Measurements from ENCODE around the gene ZKSCAN1.
"Not testable (repeated sequence)": the region's sequence is repeated elsewhere in the genome, so short reads cannot be mapped to it uniquely, and the experiment has no call there.

The ZKSCAN1 gene

DNA sequence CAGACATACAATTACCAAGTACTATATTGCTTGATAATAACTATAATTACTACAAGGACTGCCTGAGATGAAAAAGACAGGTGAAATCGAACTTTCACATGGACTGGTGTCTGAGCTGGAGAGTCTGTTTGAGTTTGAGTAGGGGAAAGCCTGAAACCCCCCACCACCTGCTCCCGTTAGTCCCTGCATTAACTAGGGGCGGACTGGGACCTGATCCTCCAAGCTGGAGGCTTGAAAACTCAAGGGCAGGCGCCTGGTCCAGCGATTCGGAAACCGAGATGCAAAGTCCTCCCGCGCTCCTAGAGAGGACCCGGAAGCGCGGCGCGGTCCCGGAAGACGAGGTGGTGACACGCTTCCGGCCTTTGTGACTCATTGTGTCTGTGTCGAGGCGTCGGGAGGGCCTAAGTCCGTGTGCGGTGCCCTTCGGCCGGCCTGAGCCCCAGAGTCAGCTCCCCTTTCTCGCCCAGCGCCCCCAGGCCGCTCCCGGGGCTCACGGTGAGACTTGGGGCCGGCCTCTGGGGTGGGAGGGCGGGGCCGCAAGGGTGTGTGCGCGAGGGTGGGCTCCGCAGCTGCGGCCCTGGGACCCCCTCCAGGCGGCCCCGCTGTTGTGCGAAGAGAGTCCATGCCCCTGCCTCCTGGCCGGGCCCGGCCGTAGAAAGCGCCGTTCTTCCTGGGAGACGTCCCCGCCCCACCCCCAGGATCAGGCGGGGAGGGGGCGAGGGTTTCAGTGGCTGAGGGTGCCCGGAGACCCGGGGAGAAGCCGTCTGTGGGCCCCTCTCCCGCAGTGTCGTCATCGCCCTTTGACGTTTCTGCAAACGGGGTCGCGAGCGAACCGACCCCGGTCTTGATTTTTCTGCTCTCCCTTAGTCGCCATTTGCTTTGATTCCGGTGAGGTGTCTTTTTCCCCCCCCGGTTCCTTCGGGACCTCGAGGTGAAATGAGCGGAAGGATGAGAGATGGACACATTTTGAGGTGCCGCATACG, at the start of gene ZKSCAN1:
Gene ZKSCAN1 (plus strand): TSS at position 365 of the 983 bp plus-strand sequence. CDS start 7,911 bp downstream, outside the sequence.
- DNase-seq, result peak; percentile 89 to 90

DNA sequence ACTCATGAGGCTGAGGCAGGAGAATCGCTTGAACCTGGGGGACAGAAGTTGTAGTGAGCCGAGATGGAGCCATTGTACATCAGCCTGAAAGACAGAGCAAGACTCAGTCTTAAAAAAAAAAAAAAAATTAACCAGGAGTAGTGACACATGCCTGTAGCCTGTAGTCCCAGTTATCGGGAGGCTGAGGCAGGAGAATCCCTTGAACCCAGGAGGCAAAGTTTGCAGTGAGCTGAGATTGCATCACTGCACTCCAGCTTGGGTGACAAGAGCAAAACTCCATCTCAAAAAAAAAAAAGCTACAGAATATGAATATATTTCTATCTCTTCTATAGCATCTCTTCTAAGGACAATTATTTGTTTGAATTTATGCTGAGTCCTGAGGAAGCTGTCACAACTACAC, 46.1 kb upstream of the ZKSCAN1 start:
- DNase-seq, result no peak

- DNase-seq, result not testable (repeated sequence)
Measured at GRCh38 chr7:99969813-99970212, 45.6 kb upstream of the ZKSCAN1 start.

- no peak for DNase-seq
Measured at GRCh38 chr7:99971242-99971641, 44.2 kb upstream of the ZKSCAN1 start.

- DNase-seq, result not testable (repeated sequence)
Measured at GRCh38 chr7:99973817-99974216, 41.6 kb upstream of the ZKSCAN1 start.

DNA sequence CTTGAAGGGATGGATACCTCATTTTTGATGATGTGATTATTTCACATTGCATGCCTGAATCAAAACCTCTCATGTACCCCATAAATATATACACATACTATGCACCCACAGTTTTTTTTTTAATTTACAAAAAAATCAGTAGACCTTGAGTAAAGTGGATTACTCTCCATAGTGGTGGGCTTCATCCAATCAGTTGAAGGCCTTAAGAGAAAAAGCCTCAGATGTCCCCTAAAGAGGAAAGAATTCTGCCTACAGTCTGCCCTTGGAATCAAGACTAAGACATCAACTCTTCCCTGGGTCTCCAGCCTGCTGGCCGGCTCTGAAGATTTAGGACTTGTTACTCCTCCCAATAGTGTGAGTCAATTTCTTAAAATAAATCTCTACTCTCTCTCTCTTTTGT, 40.7 kb upstream of the ZKSCAN1 start:
- DNase-seq, result no peak

- DNase-seq, result no peak
Measured at GRCh38 chr7:99975782-99976521, 39.4 kb upstream of the ZKSCAN1 start, which contains the start of gene AZGP1. AZGP1 (minus strand) TSS chr7:99976031; CDS start chr7:99976020, 11 bp downstream.

- DNase-seq, result no peak
Measured at GRCh38 chr7:99976626-99977025, 38.8 kb upstream of the ZKSCAN1 start.

- DNase-seq, result peak; percentile 57 to 73
Measured at GRCh38 chr7:99979814-99980225, 35.6 kb upstream of the ZKSCAN1 start.

GRCh38 chr7:99980448-99980872, 34.9 kb upstream of the ZKSCAN1 start:
- DNase-seq, result not testable (repeated sequence)

DNA sequence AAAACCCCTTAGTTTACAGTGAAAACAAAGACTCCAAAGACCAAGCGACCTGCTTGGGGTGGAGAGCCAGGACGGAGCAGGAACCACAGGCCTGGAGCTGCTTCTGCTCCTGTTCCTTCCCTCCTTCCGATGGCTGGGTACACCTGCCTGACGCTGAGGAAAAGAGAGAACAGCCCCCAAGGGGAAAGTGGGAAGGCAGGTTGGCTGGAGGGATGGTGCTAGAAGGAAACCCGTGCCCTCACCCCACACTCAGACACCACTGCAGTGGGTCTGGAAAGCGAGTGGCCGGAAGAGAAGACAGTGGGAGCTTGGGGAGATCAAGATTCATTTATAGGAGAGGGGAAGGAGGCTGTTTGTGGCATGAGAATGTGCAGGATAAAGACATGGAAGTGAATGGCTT, 34.3 kb upstream of the ZKSCAN1 start:
- DNase-seq, result not testable (repeated sequence)

DNA sequence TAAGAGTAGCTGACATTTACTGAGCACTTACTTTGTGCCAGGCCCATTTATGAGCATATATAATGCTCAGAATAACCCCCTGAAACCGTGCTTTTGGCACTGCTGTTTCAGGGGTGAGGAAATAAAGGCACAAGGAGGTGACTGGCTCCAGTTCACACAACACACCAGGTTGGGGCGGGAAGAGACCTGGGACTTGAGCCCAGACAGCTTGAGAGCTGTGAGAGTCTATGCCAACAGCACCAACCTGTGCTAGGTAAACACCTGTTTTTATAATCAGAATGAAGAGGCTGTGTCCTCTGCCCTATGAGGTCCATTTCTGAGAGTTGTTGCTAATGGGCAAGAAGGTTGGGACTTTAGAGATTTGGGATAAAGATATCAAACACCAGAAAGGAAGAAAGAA, 30.8 kb upstream of the ZKSCAN1 start:
- no peak for DNase-seq

DNA sequence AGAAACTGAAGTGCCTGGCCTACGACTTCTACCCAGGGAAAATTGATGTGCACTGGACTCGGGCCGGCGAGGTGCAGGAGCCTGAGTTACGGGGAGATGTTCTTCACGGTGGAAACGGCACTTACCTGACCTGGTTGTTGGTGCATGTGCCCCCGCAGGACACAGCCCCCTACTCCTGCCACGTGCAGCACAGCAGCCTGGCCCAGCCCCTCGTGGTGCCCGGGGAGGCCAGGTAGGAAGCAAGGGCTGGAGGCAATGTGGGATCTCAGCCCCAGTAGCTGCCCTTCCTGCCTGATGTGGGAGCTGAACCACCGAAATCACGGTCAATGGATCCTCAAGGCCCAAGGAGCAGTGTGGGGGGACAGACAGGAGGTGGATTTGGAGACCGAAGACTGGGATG, 28.1 kb upstream of the ZKSCAN1 start:
- DNase-seq, result not testable (repeated sequence)

GRCh38 chr7:99987846-99988245, 27.6 kb upstream of the ZKSCAN1 start:
- DNase-seq, result no peak

DNA sequence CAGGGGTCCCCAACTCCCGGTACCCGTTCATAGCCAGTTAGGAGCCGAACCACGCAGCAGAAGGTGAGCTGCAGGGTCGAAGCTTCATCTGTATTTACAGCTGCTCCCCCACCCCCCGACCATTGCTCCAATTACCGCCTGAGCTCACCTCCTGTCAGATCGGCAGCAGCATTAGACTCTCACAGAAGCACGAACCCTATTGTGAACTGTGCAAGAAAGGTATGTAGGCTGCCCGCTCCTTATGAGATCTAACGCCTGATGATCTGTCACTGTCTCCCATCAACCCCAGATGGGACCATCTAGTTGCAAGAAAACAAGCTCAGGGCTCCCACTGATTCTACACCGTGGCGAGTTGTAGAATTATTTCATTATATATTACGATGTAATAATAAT, 24.9 kb upstream of the ZKSCAN1 start:
- no peak for DNase-seq

DNA sequence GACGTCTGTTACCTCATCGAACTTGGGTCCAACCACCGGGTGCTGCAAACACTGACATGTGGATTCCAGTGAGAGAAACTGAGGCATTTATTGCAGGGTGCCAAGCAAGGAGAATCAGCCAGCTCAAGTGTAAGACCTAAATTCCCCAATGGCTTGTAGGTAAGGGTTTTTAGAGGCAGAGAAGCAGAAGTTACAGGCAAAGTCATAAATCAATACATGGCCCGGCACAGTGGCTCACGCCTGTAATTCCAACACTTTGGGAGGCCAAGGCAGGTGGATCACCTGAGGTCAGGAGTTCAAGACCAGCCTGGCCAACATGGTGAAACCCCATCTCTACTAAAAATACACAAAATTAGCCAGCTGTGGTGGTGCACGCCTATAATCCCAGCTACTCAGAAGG, 23.9 kb upstream of the ZKSCAN1 start:
- DNase-seq, result not testable (repeated sequence)

GRCh38 chr7:99992330-99993038, 22.9 kb upstream of the ZKSCAN1 start:
- no peak for DNase-seq

- no peak for DNase-seq
Measured at GRCh38 chr7:99994819-99995218, 20.6 kb upstream of the ZKSCAN1 start.

GRCh38 chr7:99996755-99997544, 18.4 kb upstream of the ZKSCAN1 start:
- DNase-seq, result no peak

GRCh38 chr7:99997545-99998137, 17.8 kb upstream of the ZKSCAN1 start:
- DNase-seq, result peak; percentile 74 to 82

GRCh38 chr7:100000239-100000638, 15.2 kb upstream of the ZKSCAN1 start:
- DNase-seq, result no peak
